Adrenal gland (tissue), 5 donors: ENCODE measurements around the gene CHAC1.

Experiments used
- CTCF ChIP-seq, 6 experiments: fragments of 450-650 bp in 4 of 6; fragments of 200-600 bp in 2 of 6; sonication (generic) in 1 of 6; IDR thresholded peaks; 1 replicate in 5 of 6; 2 replicates in 1 of 6; pipeline versions ENCODE4 v1.5.1 to v1.8.0; 2016 to 2021; ENCODE audit warnings: antibody characterized with exemption in 6 of 6, mild to moderate bottlenecking in 2 of 6, moderate library complexity in 1 of 6
- POLR2A ChIP-seq, 2 donors: fragments of 450-650 bp; IDR thresholded peaks; one replicate each; pipeline ENCODE4 v1.6.1; 2017; ENCODE audit warnings: antibody characterized with exemption in 2 of 2, mild to moderate bottlenecking in 2 of 2, moderate library complexity in 1 of 2
- donor health status: DM: no; HTN: no; CAD: no.

- no peak for TF ChIP-seq CTCF (IDR thresholded peaks at IDR 0.05)
- TF ChIP-seq POLR2A (IDR thresholded peaks at IDR 0.05): no peak
These were observed 48.4 kb downstream of the CHAC1 start for GRCh38 chr15:41001524-41002214.
